CD4-positive, alpha-beta T cell treated with Interleukin-10 for 1 hour (primary cell): Measurements from ENCODE around the gene CHCHD6.

Source experiments
- DNase-seq: peaks from one replicate; pipeline ENCODE4 v3.0.0-alpha.2; 2020

Gene CHCHD6

DNA sequence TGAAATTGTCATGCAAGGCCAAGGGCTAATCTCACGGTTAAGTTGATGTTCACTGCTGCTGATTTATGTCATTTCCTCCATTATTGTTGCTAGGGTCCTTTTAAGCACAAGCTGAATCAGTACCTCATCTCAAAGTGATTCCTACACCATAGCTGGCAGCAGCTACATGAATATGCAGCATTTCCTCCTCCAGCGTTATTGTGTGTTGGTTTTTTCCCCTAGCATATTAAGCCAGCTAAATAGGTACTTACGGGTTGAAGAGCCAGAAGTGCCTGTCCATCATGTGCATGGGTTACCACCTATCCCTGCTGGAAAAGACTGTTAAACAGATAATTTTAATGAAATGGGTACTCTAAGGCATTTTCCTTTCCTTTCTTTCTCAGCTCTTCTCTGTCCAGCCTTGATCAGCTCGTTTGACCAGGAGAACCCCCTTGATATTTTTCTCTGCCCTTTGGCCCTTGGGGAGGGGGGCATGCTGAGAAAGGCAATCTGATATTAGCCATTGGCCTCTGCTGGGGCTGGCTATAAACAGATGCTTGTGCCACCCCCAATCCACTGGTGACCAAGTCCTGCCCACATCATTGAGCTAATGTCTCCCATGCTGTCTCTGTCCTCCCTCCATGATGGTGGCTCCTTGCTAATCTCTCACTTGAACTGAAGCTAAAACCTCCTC, 163.3 kb downstream of the CHCHD6 start:
- no peak for DNase-seq

DNA sequence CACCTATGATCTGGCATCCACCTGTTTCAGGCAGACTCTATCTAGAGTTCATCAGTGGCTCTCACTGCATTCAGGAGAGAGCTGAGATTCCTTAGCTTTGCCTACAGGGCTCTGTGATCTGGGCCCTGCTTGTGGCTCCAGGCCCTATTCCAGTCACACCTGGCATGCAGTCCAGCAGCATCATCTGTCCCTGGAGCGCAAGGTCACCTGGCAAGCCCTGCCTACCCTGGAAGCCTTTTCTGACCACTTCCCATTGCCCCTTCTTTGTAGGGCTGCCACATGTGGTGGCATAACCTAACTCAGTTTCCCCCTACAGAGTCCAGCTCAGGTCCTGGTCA, 163.8 kb downstream of the CHCHD6 start:
- no peak for DNase-seq

DNA sequence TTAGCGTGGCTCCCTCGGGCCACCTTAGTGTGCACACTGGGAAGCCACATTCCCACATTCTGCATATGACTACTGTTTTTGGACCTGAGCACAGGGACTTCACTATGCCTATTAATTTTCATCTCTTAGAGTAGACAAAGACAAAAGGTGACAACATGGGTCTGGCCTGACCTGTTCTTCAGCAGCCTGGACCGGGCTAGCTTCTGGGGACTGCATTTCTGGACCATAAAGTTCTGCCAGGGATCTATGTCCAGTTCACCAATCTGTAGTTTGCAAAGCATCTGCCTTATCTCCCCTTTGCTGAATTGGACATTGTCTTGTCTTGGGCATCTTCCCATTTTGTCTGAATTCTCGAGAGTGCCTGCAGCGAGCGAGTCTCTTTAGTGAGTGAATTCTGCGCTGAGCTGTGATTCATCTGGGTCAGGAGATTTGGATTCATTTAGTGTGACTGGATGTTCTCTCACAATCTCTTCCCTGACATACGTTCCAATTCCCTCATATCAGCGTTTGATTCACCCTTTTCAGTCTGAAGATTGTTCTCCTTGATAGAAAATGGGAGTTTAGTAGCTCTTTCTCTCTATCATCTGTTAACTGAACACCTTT, 166.7 kb downstream of the CHCHD6 start:
- no peak for DNase-seq

DNA sequence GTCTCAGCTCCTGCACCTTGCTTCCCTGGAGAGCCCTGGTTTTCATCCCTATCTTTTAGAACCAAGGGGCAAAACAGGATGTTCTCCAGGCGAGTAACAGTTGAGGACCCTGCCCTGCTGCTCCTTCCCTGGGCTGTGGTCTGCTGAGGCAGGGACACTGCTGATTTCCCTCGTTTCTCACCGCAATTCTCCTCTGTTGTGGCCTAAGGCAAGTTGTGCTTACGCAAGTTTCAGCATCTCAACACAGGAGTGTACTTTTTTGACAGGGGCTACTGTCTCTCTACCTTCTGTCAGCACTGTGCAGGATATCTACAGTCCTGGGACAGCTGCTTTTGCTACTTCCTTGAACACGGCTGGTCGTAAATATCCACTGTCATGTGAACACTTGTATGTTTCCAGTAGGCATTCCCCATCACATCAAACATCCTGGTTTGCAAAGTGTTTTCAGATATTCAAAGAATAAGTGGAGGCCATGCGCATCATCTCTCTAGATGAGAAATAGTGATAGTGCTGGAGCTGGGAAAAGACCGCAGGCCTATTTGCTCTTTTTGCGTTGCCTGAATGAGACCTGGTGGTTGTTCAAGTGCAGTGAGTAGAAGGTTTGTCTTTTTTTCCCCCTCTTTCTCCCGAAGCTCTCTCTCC, 168.8 kb downstream of the CHCHD6 start:
- no peak for DNase-seq

DNA sequence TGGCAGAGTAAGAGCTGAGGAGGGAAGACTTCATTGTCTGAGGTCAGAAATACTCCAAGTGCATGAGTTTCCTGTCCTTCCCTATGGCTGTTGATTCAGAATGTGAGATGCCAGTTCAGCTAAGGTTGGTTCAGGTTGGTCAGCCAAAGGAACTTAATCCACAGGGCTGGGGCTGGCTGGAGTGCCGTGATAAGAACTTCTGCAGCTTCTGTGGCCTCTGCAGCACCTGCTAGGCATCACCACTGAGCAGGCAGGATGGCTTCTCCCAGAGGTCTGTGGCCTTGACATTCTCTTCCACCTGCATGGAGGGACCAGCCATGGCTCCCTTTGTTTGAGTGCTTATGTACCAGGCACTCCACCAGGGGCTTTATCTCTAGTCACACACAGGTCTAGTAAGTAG, 169.4 kb downstream of the CHCHD6 start:
- no peak for DNase-seq

DNA sequence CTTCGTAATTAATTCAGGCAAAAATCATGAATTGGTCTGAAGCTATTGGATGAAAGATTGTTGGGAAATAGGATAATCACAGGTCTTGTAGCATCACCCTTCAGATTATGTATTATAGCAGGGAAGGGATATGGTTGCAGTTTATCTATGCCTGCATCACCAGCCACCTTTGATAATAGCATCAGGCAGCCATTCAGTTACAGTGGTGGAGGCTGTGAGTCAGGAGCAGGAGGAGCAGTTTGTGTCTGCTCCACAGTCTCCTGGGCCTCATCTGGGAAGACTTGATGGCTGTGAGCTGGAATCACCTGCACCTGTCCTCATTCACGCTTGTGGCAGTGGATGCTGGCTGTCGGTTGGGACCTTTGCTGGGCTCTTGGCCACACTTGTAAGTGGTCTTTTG, 174.6 kb downstream of the CHCHD6 start:
- DNase-seq: no peak

DNA sequence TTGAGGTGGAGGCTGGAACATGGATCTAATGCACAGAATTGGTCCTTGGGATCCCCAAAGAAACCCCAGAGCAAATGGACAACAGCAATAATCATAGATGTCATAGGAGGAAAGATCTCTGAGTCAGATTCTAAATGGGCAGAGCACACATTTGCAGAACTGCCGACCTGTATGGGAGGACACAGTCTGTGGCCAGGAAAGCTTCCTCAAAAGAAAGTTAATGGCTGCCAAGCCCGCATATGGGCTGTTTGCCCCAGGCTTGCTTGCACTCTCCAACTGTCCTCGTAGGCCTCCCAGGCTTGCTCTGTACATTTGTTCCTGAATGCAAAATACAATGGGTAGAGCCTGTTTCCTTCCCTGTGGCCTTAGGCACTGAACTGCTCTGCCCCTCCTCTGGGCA, 176.9 kb downstream of the CHCHD6 start:
- DNase-seq: no peak

DNA sequence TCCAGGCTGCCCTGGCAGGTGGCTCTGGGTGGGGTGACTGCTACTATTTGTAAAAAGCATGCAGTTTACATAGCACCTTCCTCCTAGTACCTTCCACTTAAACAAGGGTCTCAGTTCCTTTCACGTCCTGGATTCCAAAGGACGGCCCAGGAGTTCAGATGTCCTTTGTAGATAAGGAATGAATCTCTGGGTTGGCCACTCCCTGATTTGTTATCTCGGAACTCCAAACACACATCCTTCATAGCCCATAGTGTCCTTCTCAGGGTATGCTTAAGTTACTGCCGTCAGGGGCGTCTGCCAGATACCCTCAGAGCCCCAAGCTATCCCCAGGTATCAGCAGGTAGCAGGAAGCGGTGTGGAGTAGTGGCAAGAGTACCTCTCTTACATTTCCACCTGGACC, 177.8 kb downstream of the CHCHD6 start:
- DNase-seq: no peak

DNA sequence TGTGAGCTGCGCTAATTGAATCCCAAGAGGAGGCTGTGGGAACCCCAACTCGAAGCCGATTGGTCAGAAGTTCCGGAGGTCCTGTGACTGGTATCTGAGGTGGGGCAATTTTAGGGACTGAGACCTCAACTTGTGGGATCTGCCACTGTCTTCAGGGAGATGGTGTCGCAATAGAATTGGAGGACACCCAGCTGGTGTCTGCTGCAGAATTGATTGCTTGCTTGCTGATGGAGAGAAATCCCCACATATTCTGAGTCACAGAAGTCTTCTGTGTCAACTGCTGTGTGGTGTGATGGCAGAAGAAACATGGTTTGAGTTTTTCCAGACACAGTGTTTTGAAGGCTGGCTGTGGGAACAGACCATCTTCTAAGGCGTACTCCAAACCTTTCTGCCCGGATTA, 179.2 kb downstream of the CHCHD6 start:
- DNase-seq: no peak

DNA sequence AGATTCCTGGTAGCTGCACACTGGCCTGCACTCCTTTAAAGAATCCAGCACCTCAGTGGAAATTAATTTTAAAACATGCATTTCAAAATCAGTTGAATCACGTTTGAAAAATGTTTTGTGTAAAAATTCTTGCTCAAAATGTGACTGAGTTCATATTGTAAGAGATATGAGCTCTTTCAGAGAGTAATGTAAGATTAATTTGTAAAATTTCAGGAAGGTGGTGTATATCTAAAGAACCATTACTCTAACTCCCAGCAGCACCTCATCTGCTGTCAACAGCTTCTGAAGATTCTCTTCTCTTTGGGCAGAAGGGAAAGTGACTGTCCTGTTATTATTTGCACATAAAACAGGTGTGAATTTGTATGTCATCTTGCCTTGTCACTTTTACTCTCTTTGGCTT, 181.4 kb downstream of the CHCHD6 start:
- no peak for DNase-seq

DNA sequence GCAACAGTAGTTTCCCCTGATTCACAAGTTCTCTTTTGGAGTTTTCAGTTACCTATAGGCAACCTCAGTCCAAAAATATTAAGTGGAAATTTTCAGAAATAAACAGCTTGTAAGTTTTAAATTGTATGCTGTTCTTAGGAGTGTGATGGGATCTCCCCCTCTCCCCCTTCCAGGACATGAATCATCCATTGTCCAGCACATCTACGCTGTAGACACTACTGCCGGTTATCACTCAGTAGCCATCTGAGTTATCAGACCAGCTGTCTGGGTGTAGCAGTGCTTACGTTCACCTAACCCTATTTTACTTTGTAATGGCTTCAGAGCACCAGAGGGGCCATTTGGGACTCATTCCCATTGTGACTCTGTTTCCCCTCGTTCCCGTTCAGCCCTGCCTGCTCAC, 182.2 kb downstream of the CHCHD6 start:
- no peak for DNase-seq

DNA sequence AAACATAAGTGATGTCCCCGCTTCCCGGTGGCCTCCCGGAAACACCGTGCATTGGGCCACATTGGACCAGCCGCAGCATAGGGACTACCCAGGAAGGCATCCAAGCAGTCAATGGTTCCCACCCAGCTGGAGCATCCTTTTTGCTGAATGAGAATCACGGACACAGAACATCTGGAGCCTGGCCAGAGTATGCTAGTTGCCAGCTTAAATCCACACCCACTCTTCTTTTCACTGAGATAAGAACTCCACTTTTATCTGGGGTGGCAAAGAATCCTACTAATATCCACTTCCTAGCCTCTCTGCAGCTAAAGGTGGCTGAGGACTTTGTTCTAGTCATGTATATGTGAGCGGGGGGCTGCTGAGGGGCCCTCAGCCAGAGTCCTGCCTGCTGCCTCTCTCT, 183.6 kb downstream of the CHCHD6 start:
- no peak for DNase-seq

DNA sequence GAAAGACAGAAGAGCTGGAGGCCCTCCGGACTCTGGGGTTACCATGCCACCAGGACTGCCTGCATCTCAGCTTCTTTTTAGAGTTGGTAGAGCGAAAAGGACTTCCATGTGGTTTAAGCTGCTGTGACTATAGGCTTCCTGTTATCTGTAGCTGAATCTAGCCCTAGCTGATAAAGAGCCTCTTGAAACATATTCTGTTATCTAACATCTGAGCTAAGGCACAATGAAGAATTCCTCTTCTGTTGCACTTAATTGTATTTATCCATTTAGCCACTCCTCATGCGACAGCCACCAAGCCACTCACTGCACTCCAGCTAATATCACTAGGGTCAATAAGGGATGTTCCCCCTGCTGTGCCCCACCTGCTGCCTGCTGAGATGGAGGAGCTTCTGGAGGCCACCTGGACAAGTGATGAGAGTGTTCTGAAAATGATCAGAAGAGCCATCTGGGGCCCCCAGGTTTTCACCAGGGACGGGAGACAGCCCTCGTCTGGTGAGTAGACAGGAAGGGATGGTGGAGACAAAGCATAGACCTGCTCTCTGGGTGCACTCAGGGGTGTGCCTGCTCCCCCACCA, 184.2 kb downstream of the CHCHD6 start:
- no peak for DNase-seq

DNA sequence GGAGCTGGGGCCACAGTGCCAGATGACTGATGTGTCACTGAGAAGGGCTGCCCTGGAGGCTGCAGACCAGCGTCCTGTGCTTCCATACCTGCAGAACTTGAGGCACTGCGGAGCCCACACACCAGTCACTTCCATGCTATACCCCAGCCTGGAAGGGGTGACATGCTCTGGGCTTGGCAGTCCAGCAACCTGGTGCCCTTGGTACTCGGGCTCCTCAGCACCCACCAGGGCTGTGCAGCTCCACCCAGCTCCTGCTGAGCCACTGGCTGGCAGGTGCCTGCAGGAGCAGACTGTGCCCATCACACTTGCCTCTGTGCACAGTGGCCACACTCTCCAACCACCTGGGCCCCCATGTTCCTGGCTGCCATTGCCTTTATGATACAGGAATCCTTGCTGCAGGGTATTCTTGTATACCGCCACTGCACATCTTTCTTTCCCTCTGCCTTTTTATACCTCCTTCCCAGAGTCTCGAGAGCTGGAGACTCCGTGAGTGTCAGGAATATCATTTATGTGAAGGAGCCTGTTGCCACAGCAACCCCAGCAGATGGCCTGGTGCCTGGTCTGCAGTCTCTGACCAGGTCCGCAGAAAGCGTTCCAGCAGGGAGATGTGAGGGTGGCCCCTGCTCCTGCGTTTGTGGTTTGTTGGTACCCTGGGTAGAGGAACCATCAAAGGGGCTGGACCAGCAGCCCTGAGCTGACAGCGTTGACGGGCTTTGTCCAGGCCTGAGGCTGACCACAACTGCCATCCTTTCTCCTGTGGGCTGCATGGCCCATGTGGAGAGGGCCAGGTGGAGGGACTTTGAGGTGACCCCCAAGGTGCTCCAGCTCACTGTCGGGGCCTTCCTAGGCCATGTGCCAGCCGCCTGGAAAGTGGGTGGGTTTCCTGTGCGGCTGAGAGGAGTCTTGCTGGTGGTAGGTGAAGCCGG, 185.5 kb downstream of the CHCHD6 start:
- DNase-seq: no peak

DNA sequence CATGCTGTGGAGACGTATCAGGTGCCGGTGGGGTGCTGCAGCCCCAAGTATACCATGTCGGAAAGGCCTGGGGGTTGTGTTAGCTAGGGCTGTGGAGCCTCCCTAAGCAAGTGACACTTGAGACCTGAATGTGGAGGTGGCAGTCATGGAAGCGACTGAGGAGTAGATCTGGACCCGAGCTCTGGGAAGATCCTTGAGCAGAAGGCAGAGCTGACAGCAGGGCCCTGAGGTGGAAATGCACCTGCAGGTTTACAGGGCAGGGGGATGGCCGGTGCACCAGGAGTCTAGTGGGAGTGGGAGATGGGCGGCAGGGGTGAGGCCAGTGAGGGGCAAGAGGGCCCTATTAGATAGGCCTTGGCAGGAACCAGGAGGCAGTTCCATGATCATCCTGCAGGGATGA, 187.1 kb downstream of the CHCHD6 start:
- DNase-seq: no peak

DNA sequence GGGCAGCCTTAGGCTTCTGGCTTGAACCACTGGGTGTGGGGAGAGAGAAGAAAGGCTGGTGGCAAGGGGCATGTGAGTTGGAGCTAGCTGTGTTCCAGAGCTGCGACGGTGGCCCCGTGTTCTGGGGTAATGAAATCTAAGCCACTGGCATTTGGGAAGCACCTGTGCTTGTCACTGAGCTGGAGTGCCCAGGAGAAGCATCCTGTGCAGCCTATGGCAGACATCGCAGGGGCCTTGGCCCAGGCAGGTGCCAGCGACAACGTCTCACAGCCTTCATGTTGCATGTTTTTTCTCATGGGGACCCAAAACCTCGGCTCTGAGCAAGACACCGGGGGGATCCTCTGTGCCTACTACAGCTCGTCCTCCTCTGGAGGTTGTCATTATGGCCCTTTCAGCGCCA, 187.8 kb downstream of the CHCHD6 start:
- DNase-seq: no peak

DNA sequence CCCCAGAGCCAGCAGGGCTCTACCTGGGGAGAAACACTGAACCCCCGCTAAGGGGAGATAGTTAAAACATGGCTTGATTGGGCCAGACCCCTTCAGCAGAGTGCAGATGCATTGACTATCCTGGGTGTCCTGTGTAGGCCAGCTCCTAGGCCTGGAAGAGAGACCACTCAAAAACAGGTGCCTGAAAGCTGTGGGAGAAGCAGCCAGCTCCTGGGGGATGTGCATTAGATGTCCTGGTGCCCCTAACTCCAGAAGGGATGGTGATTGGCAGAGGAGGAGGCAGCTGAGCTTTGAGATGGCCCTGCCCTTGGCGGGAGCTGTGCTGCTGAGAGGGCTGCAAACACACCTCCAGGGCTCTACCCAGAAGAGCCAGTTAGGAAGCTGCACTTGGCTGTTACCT, 189.6 kb downstream of the CHCHD6 start:
- DNase-seq: no peak

DNA sequence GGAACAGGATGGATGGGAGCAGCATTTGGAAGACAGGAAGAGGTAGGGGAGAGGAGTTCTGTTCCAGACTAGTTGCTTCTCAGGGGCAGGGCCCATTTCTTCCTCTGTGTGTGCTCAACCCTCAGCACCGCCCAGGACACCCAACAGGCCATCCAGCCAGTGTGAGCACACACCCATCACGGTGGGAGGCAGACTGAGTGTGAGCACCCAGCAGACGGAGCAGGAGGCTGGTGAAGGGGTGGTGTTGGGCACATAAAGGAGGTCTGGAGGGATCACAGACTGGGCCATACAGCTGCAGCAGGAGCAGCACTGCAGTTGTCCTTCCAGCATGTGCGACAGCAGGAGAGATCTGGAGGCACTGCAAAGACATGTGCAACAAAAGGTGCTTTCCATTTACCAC, 190.4 kb downstream of the CHCHD6 start:
- DNase-seq: no peak

DNA sequence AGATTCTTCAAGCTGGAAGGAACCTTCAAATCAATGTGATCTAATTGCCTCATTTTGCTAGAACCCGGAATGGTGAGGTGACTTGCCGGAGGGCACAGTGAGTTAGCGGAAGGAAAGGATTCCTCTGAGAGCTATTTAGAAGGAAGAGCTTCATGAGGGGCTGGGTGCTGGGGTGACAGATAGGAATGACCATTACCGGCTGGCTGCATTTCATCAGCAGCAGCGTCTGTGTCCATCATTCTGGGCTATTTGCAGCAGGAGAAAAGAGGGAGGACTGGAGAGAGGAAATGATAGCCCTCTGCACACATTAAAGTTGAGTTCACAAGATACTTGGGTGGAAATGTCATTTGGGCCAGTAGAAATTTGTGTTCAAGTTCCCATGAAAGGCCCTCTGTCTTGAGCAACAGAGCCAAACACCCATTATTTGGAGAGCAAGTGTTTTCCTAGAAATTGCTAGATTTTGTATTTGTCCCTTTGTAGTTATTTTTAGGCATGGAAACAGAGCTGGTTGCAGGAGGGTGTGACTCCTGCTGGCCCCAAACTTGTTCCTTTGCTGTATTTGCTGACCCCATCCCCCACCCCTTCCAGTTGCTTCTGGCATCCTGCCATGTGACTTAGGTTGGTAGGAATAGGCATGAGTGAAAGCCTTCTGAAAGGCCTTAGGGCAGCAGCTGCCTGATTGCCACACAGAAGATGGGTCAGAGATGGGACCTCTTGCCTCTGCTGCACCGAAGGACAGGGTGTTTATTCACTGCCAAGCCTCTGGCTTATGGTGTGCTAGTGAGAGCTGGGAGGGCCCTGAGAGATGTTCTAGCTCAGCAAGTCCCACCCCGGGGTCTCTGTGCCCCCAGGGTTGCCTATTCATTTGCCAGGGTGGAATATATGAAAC, 191.4 kb downstream of the CHCHD6 start:
- no peak for DNase-seq

DNA sequence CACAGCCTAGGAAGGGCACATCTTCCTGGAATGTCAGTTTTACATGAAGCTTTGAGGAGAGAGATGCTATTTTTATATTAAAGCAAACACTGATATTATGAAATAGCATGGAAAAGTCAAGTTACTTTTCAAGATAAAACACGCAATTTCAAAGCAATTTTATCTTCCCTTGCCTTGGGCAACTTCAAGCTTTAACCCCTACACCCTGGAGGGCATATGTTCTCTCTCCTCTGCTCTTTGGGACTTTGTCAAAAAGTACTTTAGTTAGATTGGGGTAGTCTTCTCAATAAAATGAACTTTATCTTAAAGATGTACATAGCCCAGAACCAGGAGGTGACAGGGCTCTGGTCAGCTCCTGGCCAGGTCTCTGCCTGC, 192.0 kb downstream of the CHCHD6 start:
- DNase-seq: no peak

DNA sequence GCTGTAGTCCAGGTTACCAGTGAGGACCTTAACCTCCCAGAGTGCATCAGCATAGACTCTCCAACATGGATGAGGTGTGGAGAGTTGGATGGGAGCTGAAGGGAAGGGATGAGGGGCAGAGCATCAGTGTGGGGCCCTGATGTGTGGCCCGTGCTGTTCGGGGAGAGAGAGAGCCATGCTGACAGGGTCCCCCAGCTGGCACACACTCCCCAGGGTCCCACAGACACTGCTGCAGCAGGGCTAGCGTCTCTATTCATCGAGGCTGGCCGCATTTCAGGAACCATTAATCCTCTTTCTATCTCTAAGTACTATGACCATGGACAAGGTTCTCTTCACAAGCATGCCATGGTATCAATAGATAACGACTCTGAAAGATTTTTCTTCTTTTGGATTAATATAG, 192.9 kb downstream of the CHCHD6 start:
- DNase-seq: no peak

DNA sequence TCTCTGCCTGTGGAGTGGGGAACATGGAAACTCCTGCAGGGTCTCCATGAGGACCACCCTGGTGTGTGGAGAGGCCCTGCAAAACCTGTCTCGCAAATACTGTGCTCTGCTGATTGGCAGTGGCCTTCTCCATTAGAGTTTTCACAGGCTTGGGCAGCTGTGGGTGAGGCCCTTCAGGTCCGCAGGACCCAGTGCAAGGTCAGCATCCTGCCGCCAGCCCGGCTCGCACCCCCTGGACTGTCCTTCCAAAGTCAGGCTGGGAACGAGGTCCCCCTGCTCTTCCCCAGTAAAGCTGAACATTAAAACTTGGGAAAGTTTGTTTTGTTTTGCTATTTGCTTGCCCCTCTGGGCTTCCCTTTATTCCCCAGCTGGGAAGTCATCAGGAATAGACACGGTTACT, 193.9 kb downstream of the CHCHD6 start:
- DNase-seq: no peak
